Measurements from ENCODE around the gene ZNF888.
"Not testable (repeated sequence)": the region's sequence is repeated elsewhere in the genome, so short reads cannot be mapped to it uniquely, and the experiment has no call there.

ZNF888 gene

DNA sequence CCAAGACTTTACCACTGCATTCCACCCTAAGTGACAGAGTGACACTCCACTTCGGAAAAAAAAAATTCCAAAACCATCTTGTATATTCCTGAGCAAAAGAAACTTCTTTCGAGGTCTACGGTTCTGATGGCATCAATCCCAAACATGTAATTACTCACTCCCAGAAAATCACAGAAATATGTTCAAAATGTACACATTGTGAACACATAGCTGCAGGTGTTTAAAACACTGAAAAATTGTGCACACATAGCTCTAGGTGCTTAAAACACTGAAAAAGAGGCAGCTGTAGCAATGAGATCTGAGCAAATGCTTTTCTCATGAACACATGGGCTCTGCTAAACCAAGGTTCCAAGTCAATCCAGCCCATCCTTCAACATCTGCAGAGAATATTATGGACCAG, 51.8 kb downstream of the ZNF888 start:
- DNase-seq (ENCODE audit: low spot score), result no peak

DNA sequence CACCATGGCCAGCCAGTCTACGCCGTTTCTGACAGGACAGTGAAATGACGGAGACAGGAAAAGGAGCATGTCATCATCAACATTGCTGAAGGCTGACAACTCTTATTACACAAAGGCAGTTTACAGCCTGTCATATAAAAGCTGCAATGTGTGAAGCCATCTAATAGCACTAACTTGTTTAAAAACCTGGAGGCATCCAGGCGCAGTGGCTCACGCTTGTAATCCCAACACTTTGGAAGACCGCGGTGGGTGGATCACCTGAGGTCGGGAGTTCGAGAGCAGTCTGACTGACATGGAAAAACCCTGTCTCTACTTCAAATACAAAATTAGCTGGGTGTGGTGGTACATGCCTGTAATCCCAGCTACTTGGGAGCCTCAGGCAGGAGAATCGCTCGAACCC, 55.2 kb downstream of the ZNF888 start:
- not testable (repeated sequence) for DNase-seq (ENCODE audit: low spot score)

DNA sequence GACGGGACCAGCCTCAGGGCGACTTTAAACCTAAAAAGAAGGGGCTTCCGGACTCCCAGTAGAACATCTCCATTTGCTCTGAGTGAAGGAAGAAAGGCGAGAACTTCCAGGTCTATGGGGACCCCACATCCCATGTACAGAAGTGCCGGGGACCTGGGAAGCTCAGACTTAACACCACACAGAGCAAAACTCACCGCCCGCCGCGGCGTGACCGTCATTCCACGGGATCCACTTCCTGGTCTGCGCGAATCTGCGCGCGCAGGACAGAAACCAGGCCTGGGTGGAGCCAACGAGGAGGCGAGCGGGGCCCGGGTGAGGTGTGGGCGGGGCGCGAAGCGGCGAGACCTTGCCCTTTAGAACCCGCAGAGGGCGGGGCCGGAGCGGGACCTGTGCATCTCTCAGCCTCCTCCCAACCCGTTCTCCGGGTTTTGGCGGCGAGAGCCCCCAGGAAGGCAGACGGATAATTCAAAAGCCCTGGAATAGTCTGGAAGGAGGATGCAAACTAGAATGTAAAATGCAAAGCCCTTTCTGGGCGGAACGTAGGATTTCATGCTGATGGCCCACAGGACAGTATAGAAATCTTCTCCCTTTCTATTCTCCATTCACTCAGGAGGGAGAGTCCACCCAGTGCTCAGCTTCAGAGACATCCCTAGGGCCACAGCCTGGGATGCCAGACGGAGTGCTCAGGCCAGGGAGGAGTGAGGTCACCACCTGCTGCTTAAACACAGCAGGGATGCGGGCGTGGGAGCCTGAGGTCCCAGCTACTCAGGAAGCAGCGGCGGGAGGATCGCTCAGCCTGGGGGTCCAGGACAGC, 65.6 kb downstream of the ZNF888 start, which contains the start of gene ZNF468:
ZNF468 (minus strand) TSS at position 242 of the 814 bp plus-strand sequence. CDS start 3,347 bp downstream, outside the sequence.
- DNase-seq (ENCODE audit: low spot score), result peak; percentile 61

DNA sequence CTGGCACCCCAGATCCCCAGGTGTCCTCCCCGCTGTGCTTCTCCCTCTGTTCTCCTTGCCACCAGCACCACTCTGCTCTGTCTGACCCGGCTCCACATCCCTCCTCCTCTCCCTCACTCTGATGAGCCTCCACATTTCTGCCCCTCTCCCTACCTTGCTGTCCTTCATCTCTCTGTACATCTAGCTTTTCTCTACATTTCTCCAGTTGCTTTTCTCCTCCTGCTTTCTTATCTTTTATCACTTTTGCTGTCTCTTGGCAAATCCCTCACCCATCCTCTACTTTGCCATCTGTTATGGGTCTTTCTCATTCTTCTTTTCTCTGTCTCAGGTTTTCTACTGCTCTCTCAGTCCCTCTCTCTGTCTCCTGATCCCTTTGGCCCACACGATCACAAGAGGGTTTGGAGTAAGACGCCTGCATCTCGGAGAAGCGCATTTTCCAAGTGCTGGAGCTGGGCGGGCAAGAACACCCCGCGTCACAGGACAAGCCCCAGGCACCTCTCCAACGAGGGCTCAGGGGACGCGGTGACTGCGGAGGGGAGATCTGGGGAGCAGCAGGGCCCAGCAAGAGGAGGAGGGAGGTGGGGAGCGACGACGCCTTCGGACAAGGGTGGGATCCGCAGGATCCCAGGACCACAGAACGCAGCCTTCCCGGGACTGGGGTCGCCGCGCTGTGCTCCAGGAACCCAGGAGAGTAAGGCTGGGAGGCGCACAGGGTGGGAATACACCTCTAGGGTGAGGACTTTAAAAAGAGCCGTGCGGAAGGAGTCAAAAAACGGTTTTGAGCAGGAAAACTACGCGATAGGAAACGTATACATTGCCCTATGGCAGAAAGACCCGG, 66.5 kb downstream of the ZNF888 start:
- not testable (repeated sequence) for DNase-seq (ENCODE audit: low spot score)

Measured in LoVo (cell line).